SK-N-SH (cell line): ENCODE measurements around the gene ZFP36L1. TPM values are rescaled to one million over a fixed set of nuclear protein-coding genes. Genes with fewer than 3 reads are reported as not detected.
A peak's percentile ranks its signal among the peaks of the same experiment; 100 is the strongest.

Source experiments
- CTCF ChIA-PET: fragments of 300-600, 350-600 bp; formaldehyde crosslinking; extraction: SDS; loops from one replicate; lab custom pipeline; 2021; lab: Yijun Ruan, JAX
- POLR2A ChIA-PET: fragments of 350-600 bp; sonication (Branson Sonifier 250); formaldehyde crosslinking; extraction: SDS; loops from one replicate; lab custom pipeline; 2020; ENCODE audit warnings: antibody characterized with exemption, inconsistent platforms; lab: Yijun Ruan, JAX
- DNase-seq: peaks from one replicate; pipeline ENCODE4 v3.0.0; 2012
- H2AFZ ChIP-seq: fragments of 200-600 bp; sonication (generic); 2 replicates; pipeline ENCODE4 v1.8.1; 2016; ENCODE audit warnings: antibody characterized with exemption, mild to moderate bottlenecking, low read depth
- H3F3A ChIP-seq: fragments of 200-600 bp; sonication (generic); replicated peaks from 2 replicates; pipeline ENCODE3; 2016; ENCODE audit warnings: antibody characterized with exemption, mild to moderate bottlenecking; ENCODE audit not compliant: insufficient read depth
- H3K27ac ChIP-seq, 2 experiments: fragments of 200-500 bp in 1 of 2; fragments of 200-600 bp in 1 of 2; sonication (Bioruptor generic) in 1 of 2; sonication (generic), shearing (Covaris generic) in 1 of 2; 2 replicates each; pipeline versions ENCODE4 v1.5.1 to v1.6.1; 2014 to 2016; ENCODE audit warnings: low read depth in 2 of 2, inconsistent platforms in 1 of 2, low read length in 1 of 2, mild to moderate bottlenecking in 1 of 2, mixed read lengths in 1 of 2
- H3K27me3 ChIP-seq: fragments of 200-600 bp; sonication (generic), shearing (Covaris generic); 2 replicates; pipeline ENCODE4 v1.6.1; 2016; ENCODE audit warnings: mixed run types; ENCODE audit not compliant: insufficient read depth
- H3K36me3 ChIP-seq, 2 experiments: fragments of 200-500 bp in 1 of 2; fragments of 200-600 bp in 1 of 2; sonication (Bioruptor generic) in 1 of 2; sonication (generic) in 1 of 2; replicated peaks in 1 of 2; 2 replicates each; pipeline versions ENCODE3 to v1.5.1; 2014 to 2016; ENCODE audit warnings: low read length in 1 of 2, mild to moderate bottlenecking in 1 of 2; ENCODE audit not compliant: insufficient read depth in 2 of 2, control insufficient read depth in 1 of 2
- H3K4me1 ChIP-seq, 2 experiments: fragments of 200-500 bp in 1 of 2; fragments of 200-600 bp in 1 of 2; sonication (Bioruptor generic) in 1 of 2; sonication (generic), shearing (Covaris generic) in 1 of 2; 2 replicates each; pipeline versions ENCODE4 v1.5.1 to v1.6.1; 2014 to 2016; ENCODE audit warnings: low read depth in 1 of 2, low read length in 1 of 2, mixed run types in 1 of 2; ENCODE audit not compliant: insufficient read depth in 2 of 2, control insufficient read depth in 1 of 2
- H3K4me2 ChIP-seq: fragments of 200-600 bp; sonication (generic), shearing (Covaris generic); 2 replicates; pipeline ENCODE4 v1.6.1; 2017; ENCODE audit warnings: mixed run types
- H3K4me3 ChIP-seq, 2 experiments: fragments of 200-500 bp in 1 of 2; fragments of 200-600 bp in 1 of 2; sonication (Bioruptor generic) in 1 of 2; sonication (generic), shearing (Covaris generic) in 1 of 2; 2 replicates each; pipeline versions ENCODE4 v1.5.1 to v1.8.1; 2014 to 2016; ENCODE audit warnings: low read depth in 2 of 2, inconsistent platforms in 1 of 2, low read length in 1 of 2, mild to moderate bottlenecking in 1 of 2, mixed read lengths in 1 of 2, moderate library complexity in 1 of 2
- H3K79me2 ChIP-seq: fragments of 200-600 bp; sonication (generic); 2 replicates; pipeline ENCODE4 v1.8.1; 2017; ENCODE audit warnings: mild to moderate bottlenecking; ENCODE audit not compliant: insufficient read depth
- H3K9ac ChIP-seq: fragments of 200-600 bp; sonication (generic); 2 replicates; pipeline ENCODE4 v1.6.1; 2017; ENCODE audit warnings: mixed run types
- H3K9me2 ChIP-seq: fragments of 200-600 bp; sonication (generic); 2 replicates; pipeline ENCODE4 v1.6.1; 2017; ENCODE audit warnings: mixed run types
- H3K9me3 ChIP-seq: fragments of 200-600 bp; sonication (generic); 2 replicates; pipeline ENCODE4 v1.6.1; 2017; ENCODE audit warnings: mixed run types, mild to moderate bottlenecking, moderate library complexity
- H4K20me1 ChIP-seq: fragments of 200-600 bp; sonication (generic); 2 replicates; pipeline ENCODE4 v1.6.1; 2017; ENCODE audit warnings: mild to moderate bottlenecking, mixed run types; ENCODE audit not compliant: insufficient read depth
- ELF1 ChIP-seq: IDR thresholded peaks from 2 replicates; pipeline ENCODE4 v1.4.0; 2012
- EZH2phosphoT487 ChIP-seq: fragments of 200-600 bp; sonication (generic); IDR thresholded peaks from 2 replicates; pipeline ENCODE4 v1.6.1; 2017; ENCODE audit warnings: low read depth, mixed run types, mild to moderate bottlenecking, antibody characterized with exemption, moderate library complexity, borderline replicate concordance
- FOSL2 ChIP-seq: IDR thresholded peaks from 2 replicates; pipeline ENCODE4 v1.4.0; 2012; ENCODE audit warnings: low read depth, mild to moderate bottlenecking, moderate library complexity, borderline replicate concordance
- FOXM1 ChIP-seq: IDR thresholded peaks from 2 replicates; pipeline ENCODE4 v1.4.0; 2012; ENCODE audit warnings: low read depth, mild to moderate bottlenecking
- MEF2A ChIP-seq: IDR thresholded peaks from 2 replicates; pipeline ENCODE4 v1.4.0; 2012; ENCODE audit warnings: low read depth, borderline replicate concordance
- NFIC ChIP-seq: IDR thresholded peaks from 2 replicates; pipeline ENCODE4 v1.4.0; 2012; ENCODE audit warnings: borderline replicate concordance
- NRF1 ChIP-seq: IDR thresholded peaks from 2 replicates; pipeline ENCODE4 v1.6.1; 2012; ENCODE audit warnings: low read depth, mild to moderate bottlenecking, low read length
- RCOR1 ChIP-seq: fragments of 150-350 bp; IDR thresholded peaks from 2 replicates; pipeline ENCODE4 v1.6.1; 2017; ENCODE audit warnings: antibody characterized with exemption, low read length
- RFX5 ChIP-seq: IDR thresholded peaks from 2 replicates; pipeline ENCODE4 v1.6.1; 2012; ENCODE audit warnings: mild to moderate bottlenecking, improper control_type of control experiment, low read length
- RXRA ChIP-seq: IDR thresholded peaks from 2 replicates; pipeline ENCODE4 v1.4.0; 2012; ENCODE audit warnings: low read depth, mild to moderate bottlenecking, borderline replicate concordance
- TCF12 ChIP-seq: IDR thresholded peaks from 2 replicates; pipeline ENCODE4 v1.4.0; 2012
- TEAD4 ChIP-seq: IDR thresholded peaks from 2 replicates; pipeline ENCODE4 v1.4.0; 2012; ENCODE audit warnings: mild to moderate bottlenecking, borderline replicate concordance; ENCODE audit not compliant: insufficient read depth
- YY1 ChIP-seq: IDR thresholded peaks from 2 replicates; pipeline ENCODE4 v1.4.0; 2012; ENCODE audit warnings: low read depth, mild to moderate bottlenecking
- WGBS: methylation state at CpG from one replicate; pipeline ENCODE4 v1.1.6; 2017; ENCODE audit warnings: low lambda C conversion rate; 5-methylcytosine and 5-hydroxymethylcytosine counted together
- polyA plus RNA-seq, 3 experiments: library from polyadenylated mRNA; depleted of rRNA; stranded (reverse); fragments of >200 nt; gene quantifications; 2 replicates each; pipeline ENCODE4 v1.2.3, GENCODE V29; 2012
- TF ChIP-seq, protein P1 (sequence below): IDR thresholded peaks from 2 replicates; pipeline ENCODE4 v1.6.1; 2012; ENCODE audit warnings: mild to moderate bottlenecking, low read depth, low read length, moderate library complexity
- TF ChIP-seq, protein P2 (sequence below): IDR thresholded peaks from 2 replicates; pipeline ENCODE4 v1.4.0; 2012; ENCODE audit warnings: low read depth, borderline replicate concordance
- TF ChIP-seq, protein P3 (sequence below): IDR thresholded peaks from 2 replicates; pipeline ENCODE4 v1.4.0; 2012; ENCODE audit warnings: low read depth, borderline replicate concordance
- TF ChIP-seq, protein P4 (sequence below): fragments of 150-350 bp; IDR thresholded peaks from 2 replicates; pipeline ENCODE4 v1.6.1; 2017; ENCODE audit warnings: antibody characterized with exemption, low read length, low read depth, borderline replicate concordance
- TF ChIP-seq, protein P5 (sequence below): IDR thresholded peaks from 2 replicates; pipeline ENCODE4 v1.4.0; 2012; ENCODE audit warnings: low read depth
- TF ChIP-seq, protein P6 (sequence below): fragments of 200-600 bp; sonication (generic); IDR thresholded peaks from 2 replicates; pipeline ENCODE4 v1.6.1; 2017; ENCODE audit warnings: antibody characterized with exemption, mild to moderate bottlenecking, moderate library complexity
- TF ChIP-seq, protein P7 (sequence below): fragments of 150-350 bp; IDR thresholded peaks from 2 replicates; pipeline ENCODE4 v1.6.1; 2016; ENCODE audit warnings: mild to moderate bottlenecking, low read depth, low read length

ZFP36L1 gene
- polyA plus RNA-seq, 1 of the 3 experiments (the other 2 are of a cell fraction), result 16.5 TPM

DNA sequence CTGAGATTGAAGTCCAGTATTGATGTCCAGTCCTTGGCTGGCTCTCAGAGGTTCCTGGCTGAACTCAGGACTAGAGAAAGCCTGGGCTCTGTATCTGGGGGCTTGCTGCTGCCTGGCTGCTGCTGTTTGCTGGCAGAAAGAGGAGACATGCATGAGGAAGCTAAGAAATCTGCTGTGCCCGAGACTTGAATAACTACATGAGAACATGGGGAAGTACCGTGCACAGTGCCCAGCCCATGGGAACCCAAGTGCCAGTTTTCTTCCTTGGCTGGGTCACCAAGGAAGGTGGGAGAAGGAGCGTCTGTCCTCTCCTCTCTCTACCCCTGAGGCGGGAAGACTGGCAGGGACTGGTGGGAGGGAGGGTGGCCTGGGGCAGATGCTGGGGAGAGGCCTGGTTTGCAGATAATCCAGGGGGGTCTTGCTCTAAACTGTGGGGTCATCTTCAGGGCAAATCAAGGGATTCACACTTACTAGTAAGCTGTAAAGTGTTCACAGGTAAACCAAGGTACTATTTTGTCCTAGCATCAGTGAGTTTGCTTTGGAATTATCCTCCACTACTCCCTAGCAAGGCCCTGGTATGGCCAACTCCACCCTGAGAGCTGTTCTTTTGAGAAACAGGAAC lies 13.8 kb upstream of the ZFP36L1 start:
- 0 out of 2 replicates have a peak overlapping the region, but pooled peaks have one; percentile 70 for H2AFZ ChIP-seq
- H3K4me3 ChIP-seq, result no peak overlapping the region
- no peaks in the 10 kb centered on the region for H4K20me1 ChIP-seq
- H3F3A ChIP-seq, result no peaks in the 10 kb centered on the region
- 0 out of 2 replicates have a peak, but pooled peaks cover 7% of the 10 kb centered on the region for H3K9me3 ChIP-seq
- WGBS, result 92% methylated on average over 4 of the region's 4 CpGs
- ChIA-PET POLR2A (no interaction called here), CTCF (interaction anchor here (0.7 to 3.1 kb wide), 6 partner anchors 10 to 910 kb away, joined by 3 to 31 read pairs (median 4); no protein-coding TSS in a partner anchor)
- H3K79me2 ChIP-seq, result no peaks in the 10 kb centered on the region
- DNase-seq, result peak; percentile 37
- peak overlapping the region; percentile 71 to 72 for H3K27ac ChIP-seq
- peak overlapping the region; percentile 52; the same call in 1 of the 2 replicates for H3K4me2 ChIP-seq
- H3K36me3 ChIP-seq, result peaks cover 0 to 4% of the 10 kb centered on the region in 2 experiments
- H3K27me3 ChIP-seq, result no peaks in the 10 kb centered on the region
- H3K4me1 ChIP-seq, result peaks cover 13% of the 10 kb centered on the region in 2 experiments; a peak in 3 of 4 replicates
- H3K9ac ChIP-seq, result no peak overlapping the region
- H3K9me2 ChIP-seq, result no peaks in the 10 kb centered on the region
- TF ChIP-seq RCOR1, result no peak
- TF ChIP-seq ELF1, result no peak
- no peak for TF ChIP-seq TEAD4
- TF ChIP-seq, protein P1, sequence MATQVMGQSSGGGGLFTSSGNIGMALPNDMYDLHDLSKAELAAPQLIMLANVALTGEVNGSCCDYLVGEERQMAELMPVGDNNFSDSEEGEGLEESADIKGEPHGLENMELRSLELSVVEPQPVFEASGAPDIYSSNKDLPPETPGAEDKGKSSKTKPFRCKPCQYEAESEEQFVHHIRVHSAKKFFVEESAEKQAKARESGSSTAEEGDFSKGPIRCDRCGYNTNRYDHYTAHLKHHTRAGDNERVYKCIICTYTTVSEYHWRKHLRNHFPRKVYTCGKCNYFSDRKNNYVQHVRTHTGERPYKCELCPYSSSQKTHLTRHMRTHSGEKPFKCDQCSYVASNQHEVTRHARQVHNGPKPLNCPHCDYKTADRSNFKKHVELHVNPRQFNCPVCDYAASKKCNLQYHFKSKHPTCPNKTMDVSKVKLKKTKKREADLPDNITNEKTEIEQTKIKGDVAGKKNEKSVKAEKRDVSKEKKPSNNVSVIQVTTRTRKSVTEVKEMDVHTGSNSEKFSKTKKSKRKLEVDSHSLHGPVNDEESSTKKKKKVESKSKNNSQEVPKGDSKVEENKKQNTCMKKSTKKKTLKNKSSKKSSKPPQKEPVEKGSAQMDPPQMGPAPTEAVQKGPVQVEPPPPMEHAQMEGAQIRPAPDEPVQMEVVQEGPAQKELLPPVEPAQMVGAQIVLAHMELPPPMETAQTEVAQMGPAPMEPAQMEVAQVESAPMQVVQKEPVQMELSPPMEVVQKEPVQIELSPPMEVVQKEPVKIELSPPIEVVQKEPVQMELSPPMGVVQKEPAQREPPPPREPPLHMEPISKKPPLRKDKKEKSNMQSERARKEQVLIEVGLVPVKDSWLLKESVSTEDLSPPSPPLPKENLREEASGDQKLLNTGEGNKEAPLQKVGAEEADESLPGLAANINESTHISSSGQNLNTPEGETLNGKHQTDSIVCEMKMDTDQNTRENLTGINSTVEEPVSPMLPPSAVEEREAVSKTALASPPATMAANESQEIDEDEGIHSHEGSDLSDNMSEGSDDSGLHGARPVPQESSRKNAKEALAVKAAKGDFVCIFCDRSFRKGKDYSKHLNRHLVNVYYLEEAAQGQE, result no peak
- TF ChIP-seq FOSL2, result no peak
- TF ChIP-seq, protein P2, sequence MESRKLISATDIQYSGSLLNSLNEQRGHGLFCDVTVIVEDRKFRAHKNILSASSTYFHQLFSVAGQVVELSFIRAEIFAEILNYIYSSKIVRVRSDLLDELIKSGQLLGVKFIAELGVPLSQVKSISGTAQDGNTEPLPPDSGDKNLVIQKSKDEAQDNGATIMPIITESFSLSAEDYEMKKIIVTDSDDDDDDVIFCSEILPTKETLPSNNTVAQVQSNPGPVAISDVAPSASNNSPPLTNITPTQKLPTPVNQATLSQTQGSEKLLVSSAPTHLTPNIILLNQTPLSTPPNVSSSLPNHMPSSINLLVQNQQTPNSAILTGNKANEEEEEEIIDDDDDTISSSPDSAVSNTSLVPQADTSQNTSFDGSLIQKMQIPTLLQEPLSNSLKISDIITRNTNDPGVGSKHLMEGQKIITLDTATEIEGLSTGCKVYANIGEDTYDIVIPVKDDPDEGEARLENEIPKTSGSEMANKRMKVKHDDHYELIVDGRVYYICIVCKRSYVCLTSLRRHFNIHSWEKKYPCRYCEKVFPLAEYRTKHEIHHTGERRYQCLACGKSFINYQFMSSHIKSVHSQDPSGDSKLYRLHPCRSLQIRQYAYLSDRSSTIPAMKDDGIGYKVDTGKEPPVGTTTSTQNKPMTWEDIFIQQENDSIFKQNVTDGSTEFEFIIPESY, result no peak
- TF ChIP-seq, protein P3, sequence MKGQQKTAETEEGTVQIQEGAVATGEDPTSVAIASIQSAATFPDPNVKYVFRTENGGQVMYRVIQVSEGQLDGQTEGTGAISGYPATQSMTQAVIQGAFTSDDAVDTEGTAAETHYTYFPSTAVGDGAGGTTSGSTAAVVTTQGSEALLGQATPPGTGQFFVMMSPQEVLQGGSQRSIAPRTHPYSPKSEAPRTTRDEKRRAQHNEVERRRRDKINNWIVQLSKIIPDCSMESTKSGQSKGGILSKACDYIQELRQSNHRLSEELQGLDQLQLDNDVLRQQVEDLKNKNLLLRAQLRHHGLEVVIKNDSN, result no peak
- no peak for TF ChIP-seq RFX5
- TF ChIP-seq, protein P4, sequence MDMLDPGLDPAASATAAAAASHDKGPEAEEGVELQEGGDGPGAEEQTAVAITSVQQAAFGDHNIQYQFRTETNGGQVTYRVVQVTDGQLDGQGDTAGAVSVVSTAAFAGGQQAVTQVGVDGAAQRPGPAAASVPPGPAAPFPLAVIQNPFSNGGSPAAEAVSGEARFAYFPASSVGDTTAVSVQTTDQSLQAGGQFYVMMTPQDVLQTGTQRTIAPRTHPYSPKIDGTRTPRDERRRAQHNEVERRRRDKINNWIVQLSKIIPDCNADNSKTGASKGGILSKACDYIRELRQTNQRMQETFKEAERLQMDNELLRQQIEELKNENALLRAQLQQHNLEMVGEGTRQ, result no peak
- TF ChIP-seq NFIC, result no peak
- TF ChIP-seq EZH2phosphoT487, result no peak
- TF ChIP-seq, protein P5, sequence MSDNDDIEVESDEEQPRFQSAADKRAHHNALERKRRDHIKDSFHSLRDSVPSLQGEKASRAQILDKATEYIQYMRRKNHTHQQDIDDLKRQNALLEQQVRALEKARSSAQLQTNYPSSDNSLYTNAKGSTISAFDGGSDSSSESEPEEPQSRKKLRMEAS, result no peak
- TF ChIP-seq MEF2A, result no peak
- TF ChIP-seq YY1, result no peak
- TF ChIP-seq, protein P6, sequence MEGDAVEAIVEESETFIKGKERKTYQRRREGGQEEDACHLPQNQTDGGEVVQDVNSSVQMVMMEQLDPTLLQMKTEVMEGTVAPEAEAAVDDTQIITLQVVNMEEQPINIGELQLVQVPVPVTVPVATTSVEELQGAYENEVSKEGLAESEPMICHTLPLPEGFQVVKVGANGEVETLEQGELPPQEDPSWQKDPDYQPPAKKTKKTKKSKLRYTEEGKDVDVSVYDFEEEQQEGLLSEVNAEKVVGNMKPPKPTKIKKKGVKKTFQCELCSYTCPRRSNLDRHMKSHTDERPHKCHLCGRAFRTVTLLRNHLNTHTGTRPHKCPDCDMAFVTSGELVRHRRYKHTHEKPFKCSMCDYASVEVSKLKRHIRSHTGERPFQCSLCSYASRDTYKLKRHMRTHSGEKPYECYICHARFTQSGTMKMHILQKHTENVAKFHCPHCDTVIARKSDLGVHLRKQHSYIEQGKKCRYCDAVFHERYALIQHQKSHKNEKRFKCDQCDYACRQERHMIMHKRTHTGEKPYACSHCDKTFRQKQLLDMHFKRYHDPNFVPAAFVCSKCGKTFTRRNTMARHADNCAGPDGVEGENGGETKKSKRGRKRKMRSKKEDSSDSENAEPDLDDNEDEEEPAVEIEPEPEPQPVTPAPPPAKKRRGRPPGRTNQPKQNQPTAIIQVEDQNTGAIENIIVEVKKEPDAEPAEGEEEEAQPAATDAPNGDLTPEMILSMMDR, result no peak
- no peak for TF ChIP-seq TCF12
- TF ChIP-seq FOXM1, result no peak
- no peak for TF ChIP-seq NRF1
- TF ChIP-seq, protein P7, sequence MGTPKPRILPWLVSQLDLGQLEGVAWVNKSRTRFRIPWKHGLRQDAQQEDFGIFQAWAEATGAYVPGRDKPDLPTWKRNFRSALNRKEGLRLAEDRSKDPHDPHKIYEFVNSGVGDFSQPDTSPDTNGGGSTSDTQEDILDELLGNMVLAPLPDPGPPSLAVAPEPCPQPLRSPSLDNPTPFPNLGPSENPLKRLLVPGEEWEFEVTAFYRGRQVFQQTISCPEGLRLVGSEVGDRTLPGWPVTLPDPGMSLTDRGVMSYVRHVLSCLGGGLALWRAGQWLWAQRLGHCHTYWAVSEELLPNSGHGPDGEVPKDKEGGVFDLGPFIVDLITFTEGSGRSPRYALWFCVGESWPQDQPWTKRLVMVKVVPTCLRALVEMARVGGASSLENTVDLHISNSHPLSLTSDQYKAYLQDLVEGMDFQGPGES, result no peak
- no peak for TF ChIP-seq RXRA
